Panc1 (cell line): ENCODE data around the gene LINC00305.

Source experiments
- CTCF ChIP-seq: fragments of 450-650 bp; IDR thresholded peaks from 2 replicates; pipeline ENCODE4 v1.5.1; 2017; ENCODE audit warnings: mild to moderate bottlenecking
- POLR2AphosphoS5 ChIP-seq: IDR thresholded peaks from 2 replicates; pipeline ENCODE4 v1.6.1; 2012; ENCODE audit warnings: mild to moderate bottlenecking, low read depth, low read length, moderate library complexity
- SIN3A ChIP-seq: IDR thresholded peaks from 2 replicates; pipeline ENCODE4 v1.6.1; 2012; ENCODE audit warnings: low read depth, mild to moderate bottlenecking, low read length, moderate library complexity, borderline replicate concordance; ENCODE audit not compliant: insufficient read depth

- TF ChIP-seq POLR2AphosphoS5 = no peak
- TF ChIP-seq CTCF = no peak
- no peak for TF ChIP-seq SIN3A
Measured at GRCh38 chr18:64044616-64045015, 104.3 kb downstream of the LINC00305 start.
